ENCODE measurements around the gene LHX6.

DNA sequence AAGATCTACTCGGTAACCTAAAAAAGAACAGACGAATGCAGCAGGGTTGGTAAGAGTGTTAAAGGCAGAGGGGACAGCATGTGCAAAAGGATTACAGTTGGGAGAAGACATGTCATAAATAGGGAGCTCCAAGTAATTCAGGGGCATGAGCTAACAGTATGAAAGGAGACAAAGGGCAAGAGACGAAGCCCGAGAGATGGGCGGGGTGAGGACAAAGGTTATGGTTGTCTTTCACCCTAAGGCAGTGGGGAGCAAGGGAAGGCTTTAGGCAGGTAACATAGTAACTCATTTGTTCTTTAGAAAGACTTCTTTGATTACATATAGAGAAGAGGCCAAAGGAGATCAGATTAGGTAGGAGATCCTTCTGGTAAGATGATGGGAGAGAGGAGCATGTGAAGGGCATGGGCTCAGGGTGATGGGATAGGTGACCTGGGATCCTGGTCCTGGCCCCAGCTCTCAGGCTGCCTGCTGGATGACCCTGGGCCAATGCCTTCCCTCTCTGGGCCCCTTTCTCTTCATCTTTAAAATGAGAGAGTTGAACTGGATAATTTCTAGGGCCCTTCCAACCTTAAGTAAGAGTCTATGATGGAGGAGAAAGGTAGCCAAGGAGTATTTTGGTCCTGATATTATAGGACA is 49.6 kb downstream of the LHX6 start:
- no peak for TF ChIP-seq CTCF (IDR thresholded peaks at IDR 0.05)
- TF ChIP-seq POLR2A (IDR thresholded peaks at IDR 0.05), result no peak

Data from tibial nerve (tissue), 3 donors.